Upper lobe of left lung (tissue), 6 donors: Measurements from ENCODE around the gene PRODH. TPM values are rescaled to one million over a fixed set of nuclear protein-coding genes. Genes with fewer than 3 reads are reported as not detected.

ENCODE experiments used
- ATAC-seq, 2 donors: fragments of 200-7000 bp; cut with Tn5 transposase; one replicate each; pipeline ENCODE4 v1.9.1; 2022; ENCODE audit warnings: mild to moderate bottlenecking in 2 of 2, moderate library complexity in 2 of 2; ENCODE audit not compliant: low FRiP score in 2 of 2
- DNase-seq, 2 donors: peaks; one replicate each; pipeline ENCODE4 v3.0.0-alpha.2; 2019 to 2020
- H3K27ac ChIP-seq, 4 donors: fragments of 200-600 bp; sonication (generic); one replicate each; pipeline ENCODE4 v1.5.1; 2016 to 2019
- H3K27me3 ChIP-seq, 4 donors: fragments of 200-600 bp; sonication (generic); one replicate each; pipeline ENCODE4 v1.5.1; 2017 to 2019
- H3K36me3 ChIP-seq, 4 donors: fragments of 200-600 bp; sonication (generic); one replicate each; pipeline ENCODE4 v1.5.1; 2016 to 2019
- H3K4me1 ChIP-seq, 4 donors: fragments of 200-600 bp; sonication (generic); one replicate each; pipeline ENCODE4 v1.5.1; 2018 to 2019
- H3K4me3 ChIP-seq, 4 donors: fragments of 200-600 bp; sonication (generic); one replicate each; pipeline ENCODE4 v1.5.1; 2017 to 2019; ENCODE audit warnings: mild to moderate bottlenecking in 2 of 4, moderate library complexity in 1 of 4
- H3K9me3 ChIP-seq, 4 donors: fragments of 200-600 bp; sonication (generic); one replicate each; pipeline ENCODE4 v1.5.1; 2018 to 2019
- EP300 ChIP-seq, 4 donors: sonication (generic); formaldehyde crosslinking; IDR thresholded peaks; one replicate each; pipeline ENCODE4 v1.5.1; 2017; ENCODE audit warnings: antibody characterized with exemption in 4 of 4, control low read depth in 2 of 4
- POLR2A ChIP-seq, 4 donors: fragments of 450-650 bp; IDR thresholded peaks; one replicate each; pipeline ENCODE4 v1.5.1; 2016 to 2017; ENCODE audit warnings: antibody characterized with exemption in 4 of 4, mild to moderate bottlenecking in 2 of 4
- POLR2AphosphoS5 ChIP-seq, 2 donors: sonication (generic); formaldehyde crosslinking; IDR thresholded peaks; one replicate each; pipeline ENCODE4 v1.5.1; 2017; ENCODE audit warnings: antibody characterized with exemption in 2 of 2
- WGBS, 2 donors: methylation state at CpG; one replicate each; pipeline ENCODE4 v1.1.5; 2017 to 2018; 5-methylcytosine and 5-hydroxymethylcytosine counted together
- total RNA-seq, 6 donors: library from RNA; depleted of rRNA in 4 of 6; stranded (reverse); fragments of >200 nt in 4 of 6; gene quantifications; one replicate each; pipeline versions ENCODE4 v1.1.0 to v1.2.1, GENCODE V29; 2016 to 2021
- TF ChIP-seq, protein P1 (sequence below), 6 experiments: fragments of 450-650 bp in 4 of 6; fragments of 200-600 bp in 2 of 6; sonication (generic) in 2 of 6; IDR thresholded peaks; one replicate each; pipeline ENCODE4 v1.5.1; 2016 to 2019; ENCODE audit warnings: antibody characterized with exemption in 6 of 6
- donor health status: DM: no; HTN: no; CAD: no; lungs with moderate emphysema.
- donor health status: DM: no; HTN: yes; CAD: no; lungs with severe emphysema.

The PRODH gene, protein sequence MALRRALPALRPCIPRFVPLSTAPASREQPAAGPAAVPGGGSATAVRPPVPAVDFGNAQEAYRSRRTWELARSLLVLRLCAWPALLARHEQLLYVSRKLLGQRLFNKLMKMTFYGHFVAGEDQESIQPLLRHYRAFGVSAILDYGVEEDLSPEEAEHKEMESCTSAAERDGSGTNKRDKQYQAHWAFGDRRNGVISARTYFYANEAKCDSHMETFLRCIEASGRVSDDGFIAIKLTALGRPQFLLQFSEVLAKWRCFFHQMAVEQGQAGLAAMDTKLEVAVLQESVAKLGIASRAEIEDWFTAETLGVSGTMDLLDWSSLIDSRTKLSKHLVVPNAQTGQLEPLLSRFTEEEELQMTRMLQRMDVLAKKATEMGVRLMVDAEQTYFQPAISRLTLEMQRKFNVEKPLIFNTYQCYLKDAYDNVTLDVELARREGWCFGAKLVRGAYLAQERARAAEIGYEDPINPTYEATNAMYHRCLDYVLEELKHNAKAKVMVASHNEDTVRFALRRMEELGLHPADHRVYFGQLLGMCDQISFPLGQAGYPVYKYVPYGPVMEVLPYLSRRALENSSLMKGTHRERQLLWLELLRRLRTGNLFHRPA
- total RNA-seq, result 100 to 1,000 TPM in 3 of 6 donors, 10 to 100 TPM in 3; 37.1 to 206 (median 91.1) TPM

DNA sequence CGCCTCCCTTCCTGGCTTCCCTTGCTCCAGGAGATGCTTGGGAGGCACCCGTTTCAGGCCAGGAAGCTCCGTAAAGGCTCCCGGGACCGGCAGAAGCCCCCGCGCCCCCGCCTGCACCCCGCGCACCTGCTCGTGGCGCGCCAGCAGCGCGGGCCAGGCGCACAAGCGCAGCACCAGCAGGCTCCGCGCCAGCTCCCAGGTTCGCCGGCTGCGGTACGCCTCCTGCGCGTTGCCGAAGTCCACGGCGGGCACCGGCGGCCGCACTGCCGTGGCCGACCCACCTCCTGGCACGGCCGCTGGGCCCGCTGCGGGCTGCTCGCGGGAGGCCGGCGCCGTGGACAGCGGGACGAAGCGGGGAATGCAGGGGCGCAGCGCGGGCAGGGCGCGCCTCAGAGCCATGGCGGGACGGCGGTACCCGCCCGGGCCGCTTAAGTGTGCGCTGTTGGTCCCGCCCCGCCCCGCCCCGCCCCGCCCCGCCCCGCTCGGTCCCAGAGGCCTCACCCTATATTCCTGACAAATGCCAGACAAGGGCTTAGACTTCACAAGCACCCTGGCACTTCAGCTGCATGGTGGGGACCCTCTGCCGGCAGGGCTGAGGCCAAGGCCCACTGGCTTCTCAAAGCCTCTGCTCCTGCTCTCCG is at the start of gene PRODH:
TSS of gene PRODH (minus strand) at position 405 of the 641 bp plus-strand sequence. CDS start at position 399, 6 bp downstream.
- TF ChIP-seq EP300 (IDR thresholded peaks at IDR 0.05), result no peak
- TF ChIP-seq POLR2A (IDR thresholded peaks at IDR 0.05), result no peak
- TF ChIP-seq POLR2AphosphoS5 (IDR thresholded peaks at IDR 0.05), result no peak
- TF ChIP-seq, protein P1, sequence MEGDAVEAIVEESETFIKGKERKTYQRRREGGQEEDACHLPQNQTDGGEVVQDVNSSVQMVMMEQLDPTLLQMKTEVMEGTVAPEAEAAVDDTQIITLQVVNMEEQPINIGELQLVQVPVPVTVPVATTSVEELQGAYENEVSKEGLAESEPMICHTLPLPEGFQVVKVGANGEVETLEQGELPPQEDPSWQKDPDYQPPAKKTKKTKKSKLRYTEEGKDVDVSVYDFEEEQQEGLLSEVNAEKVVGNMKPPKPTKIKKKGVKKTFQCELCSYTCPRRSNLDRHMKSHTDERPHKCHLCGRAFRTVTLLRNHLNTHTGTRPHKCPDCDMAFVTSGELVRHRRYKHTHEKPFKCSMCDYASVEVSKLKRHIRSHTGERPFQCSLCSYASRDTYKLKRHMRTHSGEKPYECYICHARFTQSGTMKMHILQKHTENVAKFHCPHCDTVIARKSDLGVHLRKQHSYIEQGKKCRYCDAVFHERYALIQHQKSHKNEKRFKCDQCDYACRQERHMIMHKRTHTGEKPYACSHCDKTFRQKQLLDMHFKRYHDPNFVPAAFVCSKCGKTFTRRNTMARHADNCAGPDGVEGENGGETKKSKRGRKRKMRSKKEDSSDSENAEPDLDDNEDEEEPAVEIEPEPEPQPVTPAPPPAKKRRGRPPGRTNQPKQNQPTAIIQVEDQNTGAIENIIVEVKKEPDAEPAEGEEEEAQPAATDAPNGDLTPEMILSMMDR (IDR thresholded peaks at IDR 0.05), result no peak
- no peaks in the 10 kb centered on the region for H3K36me3 ChIP-seq
- no peaks in the 10 kb centered on the region for H3K4me1 ChIP-seq
- H3K4me3 ChIP-seq, result no peak within 1 kb of the TSS
- H3K27ac ChIP-seq, result no peak within 1 kb of the TSS
- ATAC-seq, result peak in 1 of 2 donors; percentile 26
- DNase-seq, result no peak
- no peaks in the 10 kb centered on the region for H3K27me3 ChIP-seq
- no CpG with 5 or more reads among the region's 67 CpGs for WGBS, 2 donors
- no peaks in the 10 kb centered on the region for H3K9me3 ChIP-seq

DNA sequence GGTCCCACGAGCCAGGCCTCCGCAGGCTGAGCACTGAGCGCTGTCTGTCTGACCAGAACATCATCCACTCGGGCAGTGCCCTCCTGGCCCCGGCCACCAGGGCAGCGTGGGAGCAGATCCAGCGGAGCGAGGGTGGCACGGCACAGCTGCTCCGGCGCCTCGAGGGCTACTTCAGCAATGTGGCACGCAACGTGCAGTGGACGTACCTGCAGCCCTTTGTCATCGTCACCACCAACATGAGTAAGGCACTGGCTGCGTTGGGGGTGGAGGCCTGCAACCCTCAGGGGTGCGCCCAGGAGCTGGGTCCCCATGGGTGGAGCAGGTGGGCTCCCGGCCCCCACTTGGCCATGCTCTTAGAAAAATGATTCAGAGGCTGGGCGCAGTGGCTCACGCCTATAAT is 49.7 kb upstream of the PRODH start:
- Histone ChIP-seq H3K9me3 (peaks cover 0 to 6% (median 3%) of the 10 kb centered on the region in 4 donors), H3K36me3 (no peaks in the 10 kb centered on the region), H3K27me3 (peaks cover 0 to 3% (median 0%) of the 10 kb centered on the region in 4 donors), H3K27ac (no peak overlapping the region), H3K4me1 (no peaks in the 10 kb centered on the region), H3K4me3 (no peak overlapping the region)
- no peak for ATAC-seq
- DNase-seq, result no peak
- WGBS, 2 donors, result 91 to 94% methylated on average over 7 to 21 of the region's 21 CpGs
- TF ChIP-seq POLR2AphosphoS5 (IDR thresholded peaks at IDR 0.05) (no peak), POLR2A (IDR thresholded peaks at IDR 0.05) (no peak), EP300 (IDR thresholded peaks at IDR 0.05) (no peak)
- TF ChIP-seq, protein P1 (IDR thresholded peaks at IDR 0.05), result no peak

DNA sequence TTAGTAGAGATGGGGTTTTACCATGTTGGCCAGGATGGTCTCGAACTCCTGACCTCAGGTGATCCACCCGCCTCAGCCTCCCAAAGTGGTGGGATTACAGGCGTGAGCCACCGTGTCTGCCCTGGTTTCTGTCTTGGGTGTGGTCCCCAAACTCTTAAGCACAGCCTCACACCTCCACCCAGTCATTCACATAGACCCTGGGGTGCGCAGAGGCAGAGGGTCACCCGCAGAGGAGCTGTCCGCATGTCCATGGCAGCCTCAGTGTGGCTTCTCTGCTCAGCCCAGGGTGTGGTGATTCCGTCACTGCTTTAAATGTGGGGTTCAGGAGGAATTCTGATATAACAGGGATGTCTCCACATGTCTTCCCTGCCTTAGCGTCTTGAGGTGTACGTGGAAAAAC is 48.5 kb upstream of the PRODH start:
- Histone ChIP-seq H3K9me3 (peaks cover 0 to 10% (median 6%) of the 10 kb centered on the region in 4 donors), H3K27ac (no peak overlapping the region), H3K4me1 (no peaks in the 10 kb centered on the region), H3K36me3 (no peaks in the 10 kb centered on the region), H3K27me3 (no peaks in the 10 kb centered on the region), H3K4me3 (no peak overlapping the region)
- DNase-seq, result no peak
- WGBS, 2 donors, result 88 to 95% methylated on average over 9 to 10 of the region's 10 CpGs
- TF ChIP-seq, protein P1 (IDR thresholded peaks at IDR 0.05), result no peak
- TF ChIP-seq POLR2AphosphoS5 (IDR thresholded peaks at IDR 0.05) (no peak), POLR2A (IDR thresholded peaks at IDR 0.05) (no peak), EP300 (IDR thresholded peaks at IDR 0.05) (no peak)
- ATAC-seq, result no peak

DNA sequence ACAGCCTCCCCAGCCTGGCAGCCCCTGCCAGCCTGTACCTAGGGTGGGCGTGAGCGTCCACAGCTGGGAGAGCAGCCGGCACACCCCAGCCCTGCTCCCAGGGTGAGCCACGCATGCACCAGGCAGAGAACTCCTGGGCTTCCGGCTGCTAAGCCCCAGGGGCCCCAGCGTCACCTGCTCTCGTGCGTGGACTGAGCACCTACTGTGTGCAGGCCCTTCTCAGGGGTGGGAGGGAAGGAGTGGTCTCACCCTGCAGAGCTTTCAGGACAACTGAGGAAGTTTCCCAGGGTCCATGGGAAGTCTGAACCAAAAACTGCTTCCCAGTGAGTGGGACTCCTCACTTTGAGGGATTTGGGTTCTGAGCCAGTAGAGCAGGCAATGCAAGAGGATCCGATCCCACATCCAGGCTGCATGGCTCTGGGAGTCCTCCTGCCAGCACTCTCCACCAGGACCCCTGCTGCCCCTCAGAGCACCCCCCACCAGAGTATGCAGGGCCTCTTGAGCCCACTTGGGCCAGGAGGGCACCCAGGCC is 47.1 kb upstream of the PRODH start:
- Histone ChIP-seq H3K9me3 (peaks cover 0 to 10% (median 6%) of the 10 kb centered on the region in 4 donors), H3K36me3 (no peaks in the 10 kb centered on the region), H3K27ac (no peak overlapping the region), H3K27me3 (no peaks in the 10 kb centered on the region), H3K4me1 (no peaks in the 10 kb centered on the region), H3K4me3 (no peak overlapping the region)
- DNase-seq (peak in 1 of 2 donors; percentile 15), ATAC-seq (no peak)
- 93 to 100% methylated on average over 1 to 9 of the region's 9 CpGs for WGBS, 2 donors
- TF ChIP-seq POLR2AphosphoS5 (IDR thresholded peaks at IDR 0.05), result no peak
- TF ChIP-seq, protein P1 (IDR thresholded peaks at IDR 0.05), result no peak
- TF ChIP-seq POLR2A (IDR thresholded peaks at IDR 0.05), result no peak
- TF ChIP-seq EP300 (IDR thresholded peaks at IDR 0.05), result no peak
